ENCODE results near the gene PRSS48. TPM values are rescaled to one million over a fixed set of nuclear protein-coding genes. Genes with fewer than 3 reads are reported as not detected.
"Not testable (repeated sequence)": the region's sequence is repeated elsewhere in the genome, so short reads cannot be mapped to it uniquely, and the experiment has no call there.

Gene PRSS48, protein sequence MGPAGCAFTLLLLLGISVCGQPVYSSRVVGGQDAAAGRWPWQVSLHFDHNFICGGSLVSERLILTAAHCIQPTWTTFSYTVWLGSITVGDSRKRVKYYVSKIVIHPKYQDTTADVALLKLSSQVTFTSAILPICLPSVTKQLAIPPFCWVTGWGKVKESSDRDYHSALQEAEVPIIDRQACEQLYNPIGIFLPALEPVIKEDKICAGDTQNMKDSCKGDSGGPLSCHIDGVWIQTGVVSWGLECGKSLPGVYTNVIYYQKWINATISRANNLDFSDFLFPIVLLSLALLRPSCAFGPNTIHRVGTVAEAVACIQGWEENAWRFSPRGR
- not detected in 2 replicates for polyA plus RNA-seq (2014; cell fraction: cytosol; rRNA removed)
- not detected in 2 replicates for polyA plus RNA-seq (2014; cell fraction: nucleus; rRNA removed)

DNA sequence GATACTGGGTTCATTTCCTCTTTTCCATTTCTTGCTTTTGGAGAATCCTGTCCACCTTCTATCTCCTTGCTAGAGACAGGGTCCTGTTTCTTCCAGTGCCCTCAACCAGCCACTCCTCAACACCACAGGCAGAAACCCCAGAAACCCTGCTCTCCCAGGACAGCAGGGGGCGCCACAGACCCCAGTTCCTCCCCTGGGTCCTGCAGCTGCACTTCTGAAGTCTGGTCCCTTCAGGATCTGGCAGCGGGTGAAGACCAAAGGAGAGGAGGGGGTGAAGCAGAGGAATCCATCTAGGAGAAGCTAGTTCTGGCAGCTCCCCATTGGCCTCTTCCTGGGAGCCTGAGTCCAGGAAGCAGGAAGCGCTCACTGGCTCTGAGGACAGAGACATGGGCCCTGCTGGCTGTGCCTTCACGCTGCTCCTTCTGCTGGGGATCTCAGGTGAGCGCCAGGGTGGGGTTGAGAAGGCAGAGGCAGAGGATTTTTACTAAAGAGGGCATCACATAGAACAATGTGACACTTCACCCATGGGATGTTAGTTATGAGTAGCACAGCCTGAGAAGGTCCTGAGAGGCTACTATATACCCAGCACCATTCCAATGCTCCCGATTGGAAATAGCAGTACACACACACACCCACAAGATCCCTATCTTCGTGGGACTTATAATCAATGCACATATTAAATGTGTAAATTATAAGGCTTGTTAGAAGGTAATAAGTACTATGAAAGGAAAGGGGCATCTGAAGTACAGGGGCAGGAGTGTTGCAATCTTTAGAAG lies at the start of gene PRSS48:
TSS of gene PRSS48 (plus strand) at position 375 of the 776 bp plus-strand sequence. CDS start at position 387, 12 bp downstream.
- peak; percentile 42 for DNase-seq (ENCODE audit: low spot score)

DNA sequence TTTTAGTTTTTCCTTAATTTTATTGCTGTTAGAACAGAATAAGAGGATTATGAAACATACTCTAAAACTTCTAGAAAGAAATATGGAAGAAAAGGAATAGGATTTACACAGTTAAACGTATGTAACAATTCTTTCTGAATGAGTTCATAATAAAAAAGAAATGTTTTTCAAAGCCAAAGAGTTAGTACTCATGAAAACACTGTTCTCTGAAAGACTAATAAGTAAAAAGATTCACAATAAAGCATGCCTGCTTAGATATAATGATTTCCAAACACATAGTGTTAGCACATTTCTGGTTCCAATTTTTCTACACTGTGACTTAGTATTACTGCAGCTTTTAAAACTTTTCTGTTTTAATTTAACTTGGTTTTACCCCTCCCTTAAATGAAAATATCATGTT lies 49.8 kb upstream of the PRSS48 start:
- no peak for DNase-seq (ENCODE audit: low spot score)

DNA sequence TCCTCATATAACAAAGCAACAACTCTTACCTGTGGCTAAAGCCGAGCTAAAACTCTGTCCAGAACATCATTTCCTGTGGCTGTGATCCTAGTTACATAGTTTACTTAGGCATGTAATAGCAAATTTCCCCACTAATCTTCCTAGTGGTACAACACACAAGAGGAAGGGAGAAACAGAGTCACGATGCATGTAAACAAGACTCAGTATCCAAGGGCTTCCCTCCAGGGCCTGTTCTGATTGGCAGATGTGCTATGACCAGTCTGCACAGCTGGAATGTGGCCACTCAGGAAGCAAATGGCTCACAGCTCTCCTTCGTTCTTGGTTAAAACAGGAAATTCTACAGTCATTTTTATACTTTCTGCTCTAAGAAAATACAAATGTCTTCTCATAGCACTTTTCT lies 49.2 kb upstream of the PRSS48 start:
- DNase-seq (ENCODE audit: low spot score): no peak

DNA sequence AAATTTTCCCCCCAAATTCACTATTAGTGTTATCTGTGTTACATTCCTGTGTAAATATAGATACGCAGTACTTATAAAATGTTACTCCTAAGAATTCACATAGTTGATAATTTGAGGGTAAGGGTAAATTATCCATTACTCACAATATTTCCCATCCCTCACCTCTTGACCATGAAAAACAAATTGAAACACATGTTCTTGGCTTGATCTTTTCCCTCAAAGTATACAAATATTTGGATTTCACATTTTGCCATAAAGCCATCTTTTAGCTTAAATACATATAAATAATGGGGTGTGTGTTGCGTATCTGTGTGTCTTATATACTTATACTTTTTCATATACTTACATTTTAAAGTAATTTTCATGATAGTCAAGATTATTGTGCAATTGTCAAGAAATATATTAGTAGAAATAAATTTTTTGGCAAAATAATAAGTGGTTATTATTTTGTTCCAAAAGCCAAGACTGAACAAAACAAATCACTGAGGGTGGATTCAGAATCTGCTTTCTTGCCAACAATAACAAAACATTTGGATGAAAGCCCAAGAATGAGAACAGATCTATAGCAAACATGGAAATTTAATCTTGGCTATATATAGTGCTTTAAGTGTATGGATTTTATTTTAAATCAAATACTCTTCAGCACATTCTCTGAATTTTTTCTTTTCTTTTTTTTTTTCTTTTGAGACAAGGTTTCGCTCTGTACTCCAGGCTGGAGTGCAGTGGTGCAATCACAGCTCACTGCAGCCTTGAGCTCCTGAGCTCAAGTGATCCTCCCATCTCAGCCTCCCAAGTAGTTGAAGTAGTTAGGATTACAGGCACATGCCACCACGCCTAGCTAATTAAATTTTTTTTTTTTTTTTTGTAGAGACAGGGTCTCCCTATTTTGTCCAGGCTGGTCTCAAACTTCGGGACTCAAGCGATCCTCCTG lies 48.5 kb upstream of the PRSS48 start:
- no peak for DNase-seq (ENCODE audit: low spot score)

DNA sequence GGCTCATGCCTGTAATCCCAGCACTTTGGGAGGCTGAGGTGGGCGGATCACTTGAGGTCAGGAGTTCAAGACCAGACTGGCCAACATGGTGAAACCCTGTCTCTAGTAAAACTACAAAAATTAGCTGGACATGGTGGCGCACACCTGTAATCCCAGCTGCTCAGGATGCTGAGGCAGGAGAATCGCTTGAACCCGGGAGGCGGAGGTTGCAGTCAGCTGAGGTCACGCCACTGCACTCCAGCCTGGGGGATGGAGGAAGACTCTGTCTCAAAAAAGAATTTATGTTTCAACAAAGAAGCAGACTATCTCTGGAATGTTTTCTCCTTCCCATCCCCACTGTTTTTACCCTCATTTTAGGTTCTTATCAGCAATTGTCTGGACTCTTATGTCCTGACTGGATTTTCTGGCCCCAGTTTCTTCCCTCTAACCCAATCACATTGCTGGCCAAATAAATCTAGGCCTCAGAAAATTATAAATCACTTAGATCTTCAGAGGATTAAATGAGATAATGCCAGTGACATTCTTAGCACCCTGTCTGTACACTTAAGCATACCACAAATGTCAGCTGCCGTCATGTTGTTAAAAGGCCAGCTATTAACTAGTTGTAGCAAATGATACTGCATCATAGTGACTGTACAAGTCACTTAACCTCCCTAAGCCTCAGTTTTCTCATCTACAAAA lies 44.9 kb upstream of the PRSS48 start:
- DNase-seq (ENCODE audit: low spot score): no peak

DNA sequence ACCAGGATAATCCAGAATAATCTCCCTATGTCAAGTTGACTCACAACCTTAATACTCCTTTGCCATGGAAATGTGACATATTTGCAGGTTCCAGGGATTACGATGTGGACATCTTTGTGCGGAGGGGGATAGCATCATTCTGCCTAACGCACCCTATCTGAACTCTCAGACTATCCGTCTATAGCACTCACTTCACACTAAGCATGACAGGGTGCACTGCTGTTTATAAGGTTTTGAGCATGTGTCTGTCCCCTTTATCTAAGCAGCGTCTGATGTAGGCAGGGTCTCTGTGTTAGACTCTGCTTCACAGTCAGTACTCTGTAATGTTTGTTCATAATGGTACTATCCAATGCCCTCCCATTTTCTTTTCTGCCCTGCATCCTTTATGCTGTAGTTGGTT lies 43.4 kb upstream of the PRSS48 start:
- DNase-seq (ENCODE audit: low spot score): no peak

DNA sequence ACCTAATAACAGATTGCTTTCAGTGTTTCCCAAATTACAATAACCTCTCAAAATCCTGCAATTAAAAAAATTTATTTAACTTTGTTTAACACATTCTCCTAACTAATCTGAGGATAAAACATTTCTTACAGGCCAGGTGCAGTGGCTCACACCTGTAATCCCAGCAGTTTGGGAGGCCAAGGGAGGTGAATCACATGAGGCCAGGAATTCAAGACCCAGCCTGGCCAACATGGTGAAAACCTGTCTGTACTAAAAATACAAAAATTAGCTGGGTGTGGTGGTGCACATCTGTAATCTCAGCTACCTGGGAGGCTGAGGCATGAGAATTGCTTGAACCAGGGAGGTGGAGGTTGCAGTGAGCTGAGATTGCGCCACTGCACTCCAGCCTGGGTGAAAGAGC lies 41.6 kb upstream of the PRSS48 start:
- not testable (repeated sequence) for DNase-seq (ENCODE audit: low spot score)

DNA sequence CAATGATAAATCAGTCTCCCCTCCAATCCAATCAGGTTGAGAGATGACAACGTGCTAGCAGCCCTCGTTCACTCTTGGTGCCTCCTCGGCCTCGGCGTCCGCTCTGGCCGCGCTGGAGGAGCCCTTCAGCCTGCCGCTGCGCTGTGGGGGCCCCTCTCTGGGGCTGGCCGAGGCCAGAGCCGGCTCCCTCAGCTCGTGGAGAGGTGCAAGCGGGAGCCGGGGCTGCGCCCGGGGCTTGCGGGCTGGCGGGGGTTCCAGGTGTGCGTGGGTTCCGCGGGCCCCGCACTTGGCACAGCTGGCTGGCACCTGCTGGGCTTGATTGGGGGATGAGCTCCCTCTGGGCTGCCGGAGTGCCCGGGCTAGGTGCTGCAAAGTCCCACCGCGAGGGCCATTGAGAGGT lies 40.9 kb upstream of the PRSS48 start:
- no peak for DNase-seq (ENCODE audit: low spot score)

DNA sequence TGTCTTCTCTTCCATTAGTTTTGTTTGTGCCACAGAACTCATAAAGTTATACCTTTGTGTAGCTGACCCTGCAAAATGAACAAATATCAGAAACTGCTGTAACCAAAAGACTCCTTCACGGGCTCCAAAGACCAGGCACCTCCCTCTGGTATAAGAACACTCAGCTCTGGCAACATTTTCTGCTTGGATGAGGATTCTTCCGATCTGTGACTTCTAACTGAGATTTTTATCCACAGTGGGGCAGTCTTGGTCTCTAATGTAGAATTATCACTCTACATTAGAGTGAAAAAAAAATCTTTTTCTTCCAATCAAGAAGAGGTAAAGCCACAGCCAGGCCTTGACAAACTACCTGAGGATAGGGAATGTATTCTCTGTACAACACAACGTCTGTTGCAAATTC lies 38.5 kb upstream of the PRSS48 start:
- DNase-seq (ENCODE audit: low spot score): no peak

DNA sequence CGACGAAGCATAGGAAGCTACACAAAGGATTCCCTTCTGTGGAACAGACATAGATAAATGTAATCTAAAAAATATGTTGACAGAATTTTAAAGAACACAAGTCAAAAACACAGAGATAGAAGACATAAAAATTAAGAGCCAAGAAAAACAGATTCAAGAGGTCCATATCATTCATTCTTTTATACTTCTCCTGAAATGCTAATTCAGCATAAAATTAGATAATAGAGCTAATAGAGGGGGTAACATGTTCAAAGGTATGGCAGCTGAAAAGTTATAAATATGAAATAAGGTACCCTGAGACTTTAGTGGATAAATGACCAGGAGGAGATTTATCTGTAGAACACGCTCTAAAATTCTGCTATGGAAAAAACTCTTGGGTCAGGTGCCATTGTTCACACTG lies 37.4 kb upstream of the PRSS48 start:
- no peak for DNase-seq (ENCODE audit: low spot score)

DNA sequence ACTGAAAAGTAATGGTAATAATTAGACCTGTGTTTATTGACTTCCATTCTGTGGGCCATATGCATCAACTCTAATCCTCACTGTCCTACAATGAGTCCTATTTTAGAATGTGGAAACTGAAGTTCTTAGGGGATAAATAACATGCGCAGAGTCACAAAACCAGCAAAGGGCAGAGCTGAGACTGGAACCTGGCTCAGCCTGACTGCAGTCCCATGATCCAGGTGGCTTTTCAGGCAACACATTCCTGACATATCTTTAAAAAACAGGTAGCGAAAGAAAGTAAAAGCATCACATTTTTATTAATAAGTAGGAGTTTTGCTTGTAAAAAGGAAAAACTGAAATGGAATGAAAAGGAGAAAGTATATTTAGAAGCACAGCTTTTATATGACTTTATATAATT lies 34.7 kb upstream of the PRSS48 start:
- no peak for DNase-seq (ENCODE audit: low spot score)

DNA sequence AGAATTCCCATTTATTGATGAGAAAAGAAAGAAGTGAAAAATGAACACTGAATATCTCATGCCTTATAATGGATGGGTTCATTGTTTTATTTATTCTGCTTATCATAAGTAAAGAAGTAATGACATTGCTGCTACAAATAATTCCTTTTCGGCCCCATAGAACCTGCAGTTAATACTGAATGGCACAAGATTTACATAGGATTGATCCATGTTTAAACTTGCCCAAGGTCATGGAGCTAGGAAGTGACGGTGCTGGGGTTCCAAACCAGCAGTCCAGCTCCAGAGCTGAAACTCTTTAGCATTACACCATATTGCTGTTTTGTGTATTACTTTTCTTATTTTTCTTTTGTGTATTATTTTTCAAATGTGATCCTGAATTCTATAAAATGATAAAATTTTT lies 30.2 kb upstream of the PRSS48 start:
- DNase-seq (ENCODE audit: low spot score): no peak

DNA sequence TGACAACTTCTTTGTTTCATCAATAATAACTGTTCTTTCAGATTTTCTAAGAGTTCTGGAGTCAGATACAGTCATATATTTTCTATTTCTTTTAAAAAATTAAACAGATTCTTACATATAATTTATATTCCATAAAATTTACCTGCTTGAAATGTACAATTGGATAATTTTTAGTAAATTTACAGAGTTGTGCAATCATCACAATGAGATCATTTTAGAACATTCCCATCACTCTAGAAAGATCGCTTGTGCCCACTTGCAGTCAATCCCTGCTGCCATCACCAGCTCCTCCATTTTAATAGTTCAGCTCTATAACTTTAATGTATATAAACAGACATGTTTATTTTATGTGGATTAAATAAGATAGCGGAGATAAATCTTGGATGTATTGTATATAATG lies 29.6 kb upstream of the PRSS48 start:
- no peak for DNase-seq (ENCODE audit: low spot score)

DNA sequence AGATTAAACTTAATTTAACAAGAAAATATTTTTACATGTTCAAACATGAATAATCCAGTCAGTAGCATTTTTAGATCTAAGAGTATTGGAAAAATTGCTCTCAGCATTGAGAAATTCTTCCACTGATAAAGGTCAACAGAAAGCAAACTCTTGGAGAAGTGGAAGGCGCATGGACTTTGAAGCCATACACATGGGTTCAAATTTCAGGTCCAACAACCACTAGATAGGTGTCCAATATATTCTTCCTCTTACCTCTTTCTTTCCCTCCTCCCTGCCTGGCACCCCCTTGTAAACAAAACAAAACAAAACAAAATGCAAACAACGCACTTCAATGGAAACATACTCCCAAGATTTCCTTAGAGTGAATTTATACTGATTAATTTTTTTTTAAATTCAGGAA lies 28.4 kb upstream of the PRSS48 start:
- DNase-seq (ENCODE audit: low spot score): no peak

DNA sequence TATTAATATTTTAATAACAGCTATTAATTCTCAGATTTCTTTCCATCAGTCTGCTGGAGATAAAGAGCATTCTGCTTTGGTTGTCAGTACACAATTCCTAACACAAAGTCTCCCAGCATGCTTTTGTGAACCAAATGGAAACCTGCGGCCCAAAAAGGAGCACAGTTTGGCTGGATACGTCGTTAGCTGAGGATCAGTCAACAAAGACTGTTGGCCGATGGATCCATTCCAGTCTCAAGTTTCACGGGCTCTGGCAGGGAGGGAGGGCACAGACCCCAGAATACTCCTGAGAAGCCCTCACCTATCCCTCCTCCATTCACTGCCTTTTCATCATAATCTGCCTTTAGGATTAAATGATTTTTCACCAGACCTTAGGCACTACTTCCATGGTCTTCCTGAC lies 26.3 kb upstream of the PRSS48 start:
- DNase-seq (ENCODE audit: low spot score): no peak

DNA sequence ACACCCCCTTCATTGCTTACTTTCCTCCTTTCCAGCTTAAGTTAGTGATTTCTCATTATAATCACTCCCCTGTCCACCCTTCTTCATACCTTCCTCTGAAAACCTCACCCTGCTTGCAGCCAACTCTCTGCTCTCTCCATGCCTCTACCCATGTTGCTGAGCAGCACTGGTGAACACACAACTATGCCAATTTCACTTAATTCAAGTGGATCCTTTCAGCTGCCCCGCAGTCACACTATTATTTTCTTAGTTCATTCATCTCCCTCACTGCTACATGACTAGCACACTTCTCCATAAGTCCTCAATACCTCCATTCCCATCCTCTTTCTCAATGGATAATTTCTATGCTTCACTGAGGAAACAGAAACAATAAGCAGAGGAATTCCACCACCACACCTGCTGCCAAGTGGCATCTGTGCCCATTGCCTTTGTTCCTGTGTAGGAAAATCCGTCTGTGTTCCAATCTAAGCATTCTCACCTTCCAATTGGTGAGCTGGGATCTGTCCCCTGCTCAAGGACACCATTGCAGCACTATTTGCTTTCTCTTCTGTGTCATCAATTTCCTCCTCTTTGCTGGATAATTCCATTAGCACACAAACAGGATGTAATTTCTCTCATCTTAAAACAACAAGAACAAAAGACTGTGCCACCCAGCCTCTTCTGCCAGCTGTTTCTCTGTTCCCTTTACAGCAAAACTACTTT lies 25.2 kb upstream of the PRSS48 start:
- DNase-seq (ENCODE audit: low spot score): no peak

DNA sequence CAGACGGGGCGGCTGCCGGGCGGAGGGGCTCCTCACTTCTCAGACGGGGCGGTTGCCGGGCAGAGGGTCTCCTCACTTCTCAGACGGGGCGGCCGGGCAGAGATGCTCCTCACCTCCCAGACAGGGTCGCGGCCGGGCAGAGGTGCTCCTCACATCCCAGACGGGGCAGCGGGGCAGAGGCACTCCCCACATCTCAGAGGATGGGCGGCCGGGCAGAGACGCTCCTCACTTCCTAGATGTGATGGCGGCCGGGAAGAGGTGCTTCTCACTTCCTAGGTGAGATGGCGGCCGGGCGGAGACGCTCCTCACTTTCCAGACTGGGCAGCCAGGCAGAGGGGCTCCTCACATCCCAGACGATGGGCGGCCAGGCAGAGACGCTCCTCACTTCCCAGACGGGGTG lies 21.7 kb upstream of the PRSS48 start:
- not testable (repeated sequence) for DNase-seq (ENCODE audit: low spot score)

DNA sequence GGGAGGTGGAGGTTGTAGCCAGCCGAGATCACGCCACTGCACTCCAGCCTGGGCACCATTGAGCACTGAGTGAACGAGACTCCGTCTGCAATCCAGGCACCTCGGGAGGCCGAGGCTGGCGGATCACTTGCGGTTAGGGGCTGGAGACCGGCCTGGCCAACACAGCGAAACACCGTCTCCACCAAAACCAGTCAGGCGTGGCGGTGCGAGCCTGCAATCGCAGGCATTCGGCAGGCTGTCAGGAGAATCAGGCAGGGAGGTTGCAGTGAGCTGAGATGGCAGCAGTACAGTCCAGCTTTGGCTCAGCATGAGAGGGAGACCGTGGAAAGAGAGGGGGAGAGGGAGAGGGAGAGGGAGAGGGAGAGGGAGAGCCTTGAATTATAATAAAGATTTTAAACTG lies 21.3 kb upstream of the PRSS48 start:
- DNase-seq (ENCODE audit: low spot score): not testable (repeated sequence)

DNA sequence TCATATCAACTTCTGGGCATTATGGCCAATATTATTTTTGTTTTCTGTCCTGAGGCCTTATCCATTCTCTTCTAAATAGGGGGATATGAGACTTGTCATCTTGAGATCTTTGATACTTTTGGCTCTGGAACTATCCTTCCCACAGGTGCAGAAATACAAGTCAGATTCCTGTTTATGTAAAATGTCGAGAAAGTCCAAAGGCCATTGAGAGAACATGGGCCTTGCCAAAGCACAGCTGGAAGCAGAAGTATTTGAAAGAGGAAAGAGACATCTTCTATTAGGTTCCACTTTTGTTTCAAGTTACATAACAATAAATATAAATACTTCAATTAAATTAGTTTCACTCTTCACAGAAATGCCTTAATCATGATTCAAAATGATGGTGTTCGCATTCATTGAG lies 20.8 kb upstream of the PRSS48 start:
- DNase-seq (ENCODE audit: low spot score): no peak

DNA sequence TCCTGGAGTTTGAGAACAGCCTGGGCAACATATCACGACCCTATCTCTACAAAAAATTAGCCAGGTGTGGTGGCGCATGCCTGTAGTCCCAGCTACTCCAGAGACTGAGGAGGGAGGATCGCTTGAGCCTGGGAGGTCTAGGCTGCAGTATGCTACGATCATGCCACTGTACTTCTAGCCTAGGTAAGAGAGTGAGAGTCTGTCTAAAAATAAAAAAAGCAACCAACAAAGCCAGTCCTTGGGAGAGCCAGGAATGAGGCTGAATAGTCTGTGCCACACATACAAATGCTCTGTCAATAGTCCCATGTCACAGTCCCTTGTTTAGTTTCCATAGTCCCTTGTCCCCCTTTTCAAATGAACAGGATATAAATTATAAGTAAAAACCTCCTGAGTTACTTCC lies 19.3 kb upstream of the PRSS48 start:
- no peak for DNase-seq (ENCODE audit: low spot score)

DNA sequence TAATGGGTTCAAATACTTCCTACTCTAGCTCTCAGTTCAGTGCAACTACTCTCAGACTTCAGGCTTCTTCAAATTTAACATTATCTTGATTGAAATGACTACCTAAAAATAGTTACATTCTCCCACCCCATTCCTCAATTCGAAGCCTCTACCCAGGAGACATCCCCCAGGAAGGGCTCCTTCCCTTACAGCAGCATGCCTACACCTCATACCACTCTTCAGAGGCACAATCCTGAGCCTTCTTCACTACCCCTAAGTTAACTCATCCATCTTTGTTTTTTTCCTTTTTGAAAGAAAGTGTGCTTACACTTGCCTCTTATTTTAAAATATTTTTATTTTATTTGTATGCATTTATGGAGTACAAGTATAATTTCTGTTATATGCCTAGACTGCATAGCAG lies 17.2 kb upstream of the PRSS48 start:
- DNase-seq (ENCODE audit: low spot score): no peak

All from SK-N-DZ (cell line).